ENCODE measurements around the gene CCL2. TPM values are rescaled to one million over a fixed set of nuclear protein-coding genes. Genes with fewer than 3 reads are reported as not detected.

Gene CCL2
- polyA plus RNA-seq, 3 donors: 26.4 to 781 (median 278) TPM

DNA sequence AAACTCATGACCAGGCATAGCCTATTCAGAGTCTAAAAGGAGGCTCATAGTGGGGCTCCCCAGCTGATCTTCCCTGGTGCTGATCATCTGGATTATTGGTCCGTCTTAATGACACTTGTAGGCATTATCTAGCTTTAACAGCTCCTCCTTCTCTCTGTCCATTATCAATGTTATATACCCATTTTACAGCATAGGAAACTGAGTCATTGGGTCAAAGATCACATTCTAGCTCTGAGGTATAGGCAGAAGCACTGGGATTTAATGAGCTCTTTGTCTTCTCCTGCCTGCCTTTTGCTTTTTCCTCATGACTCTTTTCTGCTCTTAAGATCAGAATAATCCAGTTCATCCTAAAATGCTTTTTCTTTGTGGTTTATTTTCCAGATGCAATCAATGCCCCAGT is 756 bp downstream of the CCL2 start:
- WGBS, 3 donors: 72 to 84% (median 81%) methylated on average over 1 of the region's 1 CpG
- H3K27ac ChIP-seq (ENCODE audit: low read depth, low read length): no peak overlapping the region

DNA sequence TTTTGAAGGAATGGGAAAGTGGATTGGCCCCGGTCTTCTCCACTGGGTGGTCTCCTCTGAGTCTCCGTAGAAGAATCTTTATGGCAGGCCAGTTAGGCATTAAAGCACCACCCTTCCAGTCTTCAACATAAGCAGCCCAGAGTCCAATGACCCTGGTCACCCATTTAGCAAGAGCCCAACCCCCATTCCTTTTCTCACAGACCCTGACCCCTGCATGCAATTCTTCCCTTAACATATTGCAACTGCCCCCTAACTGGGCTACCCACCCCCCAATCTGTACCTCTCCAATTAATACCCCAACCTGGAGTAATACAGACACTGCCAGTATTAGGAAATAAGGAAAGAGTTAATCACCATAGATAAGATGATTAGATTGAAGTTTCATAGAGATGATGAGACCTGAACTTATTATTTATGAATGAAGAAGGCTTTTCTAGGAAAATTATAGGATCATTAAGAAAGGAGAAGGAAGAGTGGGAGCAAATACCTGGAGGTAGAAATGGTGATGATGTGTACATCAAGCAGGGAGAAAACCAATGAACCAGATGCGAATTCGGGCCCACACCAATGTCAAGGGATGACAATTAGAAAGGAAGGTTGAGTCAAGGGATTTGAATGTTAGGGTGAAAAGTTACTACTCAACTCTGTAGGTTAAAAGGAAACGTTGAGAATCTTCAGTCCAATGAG is 2.4 kb downstream of the CCL2 start:
- 82 to 91% (median 91%) methylated on average over 5 of the region's 5 CpGs for WGBS, 3 donors
- H3K27ac ChIP-seq (ENCODE audit: low read depth, low read length): no peak overlapping the region

DNA sequence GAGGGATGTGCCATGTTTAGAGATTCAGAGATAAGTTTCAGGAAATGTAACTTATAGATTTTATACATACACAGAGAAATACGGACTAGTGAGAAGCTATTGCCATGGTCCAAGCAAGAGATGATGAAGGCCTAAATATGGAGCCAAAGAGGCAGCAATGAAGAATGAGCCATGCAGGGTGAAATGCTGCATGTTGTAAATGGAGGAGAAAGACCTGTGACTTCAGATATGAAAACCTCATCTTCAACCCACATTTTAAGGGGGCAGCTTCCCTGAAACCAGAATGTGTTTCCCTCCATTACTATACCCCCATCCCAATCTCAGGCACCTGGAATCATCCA is 2.9 kb downstream of the CCL2 start:
- no peak overlapping the region for H3K27ac ChIP-seq (ENCODE audit: low read depth, low read length)
- WGBS, 3 donors: 70 to 88% (median 86%) methylated on average over 1 of the region's 1 CpG

DNA sequence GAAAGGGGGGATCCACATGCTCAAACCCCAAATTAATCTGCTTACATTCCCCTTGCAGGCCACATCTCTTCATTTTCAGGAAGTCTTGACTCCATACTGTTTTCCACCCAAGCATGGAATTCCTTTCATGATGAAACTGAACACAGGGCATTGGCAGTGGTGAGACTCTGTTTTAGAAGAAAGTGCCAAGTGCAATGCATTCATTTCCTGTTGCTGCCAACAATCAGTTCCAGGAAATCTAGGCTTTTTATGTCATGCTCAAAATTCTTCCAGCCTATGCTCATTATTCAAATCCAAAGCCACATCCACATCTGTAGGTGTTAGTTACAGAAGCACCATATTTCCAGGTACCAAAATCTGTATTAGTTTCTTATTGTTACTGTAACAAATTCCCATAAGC is 4.1 kb downstream of the CCL2 start:
- no peak overlapping the region for H3K27ac ChIP-seq (ENCODE audit: low read depth, low read length)

DNA sequence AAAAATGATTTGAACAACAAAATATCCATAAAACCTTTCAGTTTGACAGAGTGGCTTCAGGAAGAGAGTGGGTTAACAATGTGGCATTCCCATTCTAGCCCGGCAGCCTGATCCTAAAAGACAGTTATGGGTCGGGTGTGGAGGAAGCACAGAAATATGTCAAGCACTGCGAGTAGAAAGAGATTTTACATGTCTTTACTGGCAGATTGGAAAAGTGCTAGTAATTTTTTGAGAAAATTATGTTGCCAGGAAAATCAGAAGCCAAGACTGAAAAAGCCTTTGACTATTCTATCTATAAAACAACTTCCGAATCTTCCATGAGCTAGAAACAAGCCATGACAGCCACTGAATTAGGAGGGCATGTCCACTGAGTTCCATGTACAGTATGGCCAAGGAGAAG is 5.8 kb downstream of the CCL2 start:
- no peak overlapping the region for H3K27ac ChIP-seq (ENCODE audit: low read depth, low read length)
- WGBS, 3 donors: 47 to 81% (median 74%) methylated on average over 4 of the region's 4 CpGs

DNA sequence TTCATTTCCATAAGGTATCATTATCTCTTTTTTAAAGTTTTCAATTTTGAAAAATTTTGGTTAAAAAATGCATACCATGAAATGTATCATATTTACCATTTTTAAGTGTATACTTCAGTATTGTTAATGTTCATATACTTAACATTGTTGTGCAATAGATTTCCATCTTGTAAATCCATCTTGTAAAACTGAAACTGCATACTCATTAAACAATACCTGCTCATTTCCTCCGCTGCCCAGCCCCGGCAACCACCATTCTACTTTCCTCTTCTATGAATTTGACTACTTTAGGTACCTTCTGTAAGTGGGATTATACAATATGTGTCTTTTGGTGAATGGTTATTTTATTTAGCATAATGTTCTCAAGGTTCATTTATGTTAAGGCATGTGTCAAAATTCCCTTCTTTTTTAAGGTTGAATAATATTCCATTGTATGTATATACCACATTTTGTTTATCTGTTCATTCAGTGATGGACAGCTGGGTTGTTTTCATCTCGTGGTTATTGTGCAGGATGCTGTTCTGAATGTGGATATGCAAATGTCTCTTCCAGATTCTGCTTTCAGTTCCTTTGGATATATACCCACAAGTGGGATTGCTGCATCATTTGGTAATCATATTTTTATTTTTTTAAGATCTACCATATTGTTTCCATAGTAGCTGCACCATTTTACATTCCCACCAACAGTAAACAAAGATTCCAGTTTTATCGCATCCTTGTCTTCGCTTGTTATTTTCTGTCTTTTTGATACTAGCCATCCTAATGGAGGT is 6.7 kb downstream of the CCL2 start:
- WGBS, 3 donors: 76 to 86% (median 81%) methylated on average over 5 of the region's 5 CpGs
- H3K27ac ChIP-seq (ENCODE audit: low read depth, low read length): no peak overlapping the region

DNA sequence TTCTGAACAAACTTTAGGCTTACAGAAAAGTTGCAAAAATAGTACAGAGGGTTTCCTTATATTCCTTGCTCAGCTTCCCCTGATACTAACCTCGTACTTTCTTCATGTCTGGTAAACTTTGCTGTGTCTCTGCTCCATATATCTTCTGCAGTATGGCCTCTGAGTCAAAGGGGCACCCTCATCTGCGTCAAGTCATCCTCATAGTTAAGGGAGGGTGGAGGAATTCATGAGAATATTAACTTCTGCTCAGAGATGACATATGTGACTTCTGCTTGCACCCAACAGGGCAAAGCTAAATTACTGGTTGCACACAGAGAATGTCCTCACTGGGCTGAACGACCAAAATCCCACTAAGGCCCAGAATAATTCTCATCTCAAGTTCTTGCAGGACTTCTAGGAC is 10.6 kb downstream of the CCL2 start:
- no peak overlapping the region for H3K27ac ChIP-seq (ENCODE audit: low read depth, low read length)
- WGBS, 3 donors: 44% methylated on average over 3 of the region's 3 CpGs

DNA sequence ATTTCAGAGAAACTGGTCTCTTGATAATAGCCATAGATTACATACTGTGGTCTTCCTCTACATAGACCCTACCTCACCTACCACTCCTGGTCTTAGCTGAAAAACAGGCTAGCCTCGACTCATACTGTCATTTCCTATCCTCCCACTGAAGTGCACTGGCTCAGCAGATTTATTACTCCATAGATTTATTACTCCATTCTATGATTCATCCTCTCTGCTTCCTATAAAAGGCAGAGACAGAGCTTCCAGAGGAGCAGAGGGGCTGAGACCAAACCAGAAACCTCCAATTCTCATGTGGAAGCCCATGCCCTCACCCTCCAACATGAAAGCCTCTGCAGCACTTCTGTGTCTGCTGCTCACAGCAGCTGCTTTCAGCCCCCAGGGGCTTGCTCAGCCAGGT is 14.9 kb downstream of the CCL2 start, which contains the start of gene CCL7:
CCL7 (plus strand) TSS at position 253 of the 400 bp plus-strand sequence; CDS start at position 323, 70 bp downstream.
- WGBS, 3 donors: 6 to 42% (median 19%) methylated on average over 1 of the region's 1 CpG
- H3K27ac ChIP-seq (ENCODE audit: low read depth, low read length): no peak within 1 kb of the TSS

DNA sequence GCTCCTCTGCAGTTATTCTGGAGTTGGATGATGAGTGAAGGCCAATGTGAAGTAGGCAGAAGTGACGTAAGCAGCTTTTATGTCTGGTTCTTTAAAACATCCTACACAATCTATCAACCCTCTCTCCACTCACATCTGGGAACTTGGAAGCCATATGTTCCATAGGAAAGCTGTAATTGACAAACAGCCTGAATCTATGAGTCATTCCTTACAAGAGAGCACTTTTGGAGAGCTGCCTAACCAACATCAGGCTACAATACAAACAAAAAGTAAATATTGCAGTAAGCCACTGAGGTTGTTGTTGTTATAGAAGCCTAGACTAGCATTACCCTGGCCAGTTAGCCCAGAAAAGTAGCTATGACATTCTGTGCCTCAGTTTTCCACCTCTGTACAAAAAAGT is 20.8 kb downstream of the CCL2 start:
- WGBS, 3 donors: 0 to 26% (median 0%) methylated on average over 1 of the region's 1 CpG
- H3K27ac ChIP-seq (ENCODE audit: low read depth, low read length): no peak overlapping the region

DNA sequence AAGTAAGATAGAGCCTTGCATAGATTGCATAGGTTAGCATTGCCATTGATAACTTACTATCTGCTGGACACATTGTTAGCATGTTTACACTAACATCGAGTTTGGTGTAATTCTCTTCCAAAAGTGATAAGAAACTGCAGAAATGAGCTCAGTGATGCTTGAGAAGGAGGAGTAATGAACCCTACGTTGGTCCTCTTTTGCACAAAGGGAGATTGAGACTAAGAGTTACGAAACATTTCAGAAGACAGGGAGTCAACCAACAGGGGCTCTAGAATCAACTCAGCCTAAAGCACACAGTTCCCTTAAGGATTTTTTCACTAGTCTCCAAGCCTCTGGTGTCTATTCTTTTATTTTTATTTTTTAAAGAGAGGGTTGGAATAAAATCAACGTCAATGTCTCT is 21.7 kb downstream of the CCL2 start:
- WGBS, 3 donors: 46 to 66% (median 54%) methylated on average over 4 of the region's 4 CpGs

DNA sequence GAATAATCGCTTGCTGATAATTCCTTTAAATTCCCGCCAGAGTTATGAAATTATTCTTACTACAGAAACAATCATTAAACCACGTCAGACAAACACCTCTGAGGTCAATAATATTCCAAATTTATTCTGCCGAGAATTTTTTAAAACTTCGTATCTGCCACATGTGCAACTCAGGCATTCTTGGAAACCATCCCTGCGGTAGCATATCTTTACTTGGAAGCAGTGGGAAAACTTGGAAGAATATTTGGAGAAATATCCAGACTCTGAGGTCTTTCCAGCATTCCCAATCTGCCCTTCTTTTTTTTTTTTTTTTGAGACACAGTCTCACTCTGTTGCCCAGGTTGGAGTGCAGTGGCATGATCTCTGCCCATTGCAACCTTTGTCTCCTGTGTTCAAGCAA is 28.5 kb downstream of the CCL2 start:
- 60 to 76% (median 69%) methylated on average over 6 of the region's 6 CpGs for WGBS, 3 donors

More for the DNA sequence above, 21.7 kb downstream of the CCL2 start:
- no peak overlapping the region for H3K27ac ChIP-seq (ENCODE audit: low read depth, low read length)

DNA sequence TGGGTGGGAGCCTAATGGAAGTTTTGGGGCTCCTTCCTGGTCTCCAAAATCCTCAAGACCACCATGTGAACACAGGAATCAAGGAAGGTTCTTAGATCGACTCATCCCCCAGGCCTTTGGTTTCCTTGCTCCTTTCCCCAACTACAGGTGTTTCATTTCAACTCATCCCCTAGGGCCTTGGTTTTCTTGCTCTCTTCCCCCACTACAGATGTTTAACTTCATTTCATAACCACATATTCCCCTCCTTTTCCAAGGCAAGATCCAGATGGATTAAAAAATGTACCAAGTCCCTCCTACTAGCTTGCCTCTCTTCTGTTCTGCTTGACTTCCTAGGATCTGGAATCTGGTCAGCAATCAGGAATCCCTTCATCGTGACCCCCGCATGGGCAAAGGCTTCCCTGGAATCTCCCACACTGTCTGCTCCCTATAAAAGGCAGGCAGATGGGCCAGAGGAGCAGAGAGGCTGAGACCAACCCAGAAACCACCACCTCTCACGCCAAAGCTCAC is 30.3 kb downstream of the CCL2 start, which contains the start of gene CCL11:
CCL11 (plus strand) TSS at position 457 of the 507 bp plus-strand sequence. CDS start 67 bp downstream, outside the sequence.
- 67 to 79% (median 74%) methylated on average over 4 of the region's 4 CpGs for WGBS, 3 donors
- H3K27ac ChIP-seq (ENCODE audit: low read depth, low read length): no peak within 1 kb of the TSS

More for the DNA sequence above, 28.5 kb downstream of the CCL2 start:
- no peak overlapping the region for H3K27ac ChIP-seq (ENCODE audit: low read depth, low read length)

DNA sequence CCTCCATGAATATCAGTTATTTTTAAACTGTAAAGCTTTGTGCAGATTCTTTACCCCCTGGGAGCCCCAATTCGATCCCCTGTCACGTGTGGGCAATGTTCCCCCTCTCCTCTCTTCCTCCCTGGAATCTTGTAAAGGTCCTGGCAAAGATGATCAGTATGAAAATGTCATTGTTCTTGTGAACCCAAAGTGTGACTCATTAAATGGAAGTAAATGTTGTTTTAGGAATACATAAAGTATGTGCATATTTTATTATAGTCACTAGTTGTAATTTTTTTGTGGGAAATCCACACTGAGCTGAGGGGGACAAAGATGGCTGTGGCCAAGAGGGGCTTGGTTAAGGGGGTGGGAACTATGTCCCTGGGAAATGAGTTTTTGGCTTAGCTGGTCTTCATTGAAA is 32.8 kb downstream of the CCL2 start:
- no peak overlapping the region for H3K27ac ChIP-seq (ENCODE audit: low read depth, low read length)
- WGBS, 3 donors: 34 to 51% (median 37%) methylated on average over 2 of the region's 2 CpGs

DNA sequence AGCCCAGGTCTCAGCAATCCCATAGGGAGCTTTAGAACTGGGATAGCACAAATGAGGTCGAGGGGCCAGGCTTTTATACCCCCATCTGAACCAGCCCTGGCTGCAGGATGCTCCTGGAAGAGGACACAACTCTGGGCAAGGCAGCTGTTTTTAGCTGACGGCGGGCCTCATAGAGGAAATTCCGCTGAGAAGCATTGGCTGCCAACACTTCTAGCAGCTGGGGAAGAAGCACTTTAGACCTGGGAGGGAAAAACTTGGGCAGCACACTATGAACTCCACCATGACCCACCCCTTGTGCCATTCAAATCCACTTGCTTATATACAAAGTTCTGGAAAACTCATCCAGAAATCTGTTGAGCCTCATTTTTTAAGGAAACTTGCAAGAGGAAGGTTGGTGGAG is 35.5 kb downstream of the CCL2 start:
- no peak overlapping the region for H3K27ac ChIP-seq (ENCODE audit: low read depth, low read length)
- 68 to 76% (median 72%) methylated on average over 4 of the region's 4 CpGs for WGBS, 3 donors

DNA sequence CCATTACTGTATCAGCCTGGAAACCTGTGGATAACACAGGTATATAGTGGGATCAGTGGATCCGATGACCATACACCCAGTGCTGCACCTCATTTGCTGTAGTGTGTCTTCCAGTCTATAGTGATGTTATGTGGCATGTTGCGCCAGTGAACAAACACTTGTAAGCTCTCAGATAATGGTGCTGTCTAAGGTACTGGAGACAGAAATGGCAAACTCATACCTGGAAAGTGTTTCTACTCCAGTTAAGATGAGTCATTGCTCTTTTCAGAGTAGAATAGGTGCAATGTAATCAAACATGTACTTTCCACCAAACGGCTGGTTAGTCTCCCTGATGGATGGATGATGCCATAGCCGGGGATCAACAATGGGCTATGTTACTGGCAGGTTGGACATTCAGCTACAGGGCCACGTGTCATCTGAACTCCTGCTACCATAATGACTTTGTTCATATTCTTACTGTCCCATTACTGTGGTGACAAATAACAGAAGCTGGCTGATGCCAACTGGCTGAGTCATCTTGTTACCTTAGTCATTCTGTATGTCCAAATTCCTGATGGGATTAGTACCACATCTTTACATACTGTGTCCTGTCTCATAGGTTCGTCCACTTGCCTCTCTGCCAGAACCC is 36.8 kb downstream of the CCL2 start:
- WGBS, 3 donors: 82 to 97% (median 94%) methylated on average over 6 of the region's 6 CpGs
- H3K27ac ChIP-seq (ENCODE audit: low read depth, low read length): no peak overlapping the region

DNA sequence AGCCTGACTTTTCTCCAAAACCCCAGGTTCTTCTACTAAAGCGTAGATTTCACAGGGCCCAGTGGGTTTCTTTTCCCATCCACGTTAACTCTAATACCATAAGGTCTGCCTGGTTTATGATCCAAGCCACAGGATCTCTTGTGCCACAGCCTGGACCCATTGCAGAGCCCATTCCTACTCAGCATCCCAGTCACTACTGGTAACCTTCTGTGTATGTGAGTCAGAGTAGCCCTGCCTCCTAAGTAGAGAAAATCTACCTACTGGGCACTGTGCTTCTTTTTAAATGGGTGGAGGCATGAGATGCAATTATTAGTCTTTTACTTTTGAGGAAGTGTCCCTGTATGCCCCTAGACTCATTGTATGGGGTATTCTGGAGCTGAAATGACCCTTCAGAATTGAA is 43.9 kb downstream of the CCL2 start:
- 79 to 96% (median 93%) methylated on average over 2 of the region's 2 CpGs for WGBS, 3 donors
- no peak overlapping the region for H3K27ac ChIP-seq (ENCODE audit: low read depth, low read length)

DNA sequence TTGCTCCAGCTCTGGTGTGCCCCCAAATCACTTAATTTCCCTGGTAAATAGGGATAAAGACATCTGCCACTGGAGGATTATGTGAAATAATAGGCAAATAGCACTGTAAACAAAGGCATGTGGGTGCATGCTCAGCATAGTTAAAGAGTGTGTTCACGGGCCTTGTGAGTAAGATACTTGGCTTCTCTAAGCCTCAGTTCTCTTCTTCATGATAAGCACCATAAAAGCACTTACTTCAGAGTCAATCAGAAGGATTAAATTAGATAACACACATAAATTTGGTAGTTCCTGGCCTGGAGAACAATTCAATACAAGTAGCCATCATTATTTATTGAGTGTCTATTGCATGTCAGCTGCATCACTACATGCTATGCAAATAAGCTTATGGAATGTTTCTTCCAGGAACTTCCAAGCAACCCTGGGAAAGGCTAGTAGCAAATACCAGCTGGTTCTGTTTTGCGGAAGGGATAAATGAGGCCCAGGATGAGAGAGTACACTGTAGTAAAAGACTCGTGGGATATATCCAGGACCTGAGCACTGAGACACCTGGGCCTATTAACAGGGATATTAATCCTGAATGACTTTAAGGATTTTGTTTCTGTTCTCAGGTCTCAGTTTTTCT is 45.0 kb downstream of the CCL2 start:
- WGBS, 3 donors: 56 to 79% (median 78%) methylated on average over 3 of the region's 3 CpGs
- no peak overlapping the region for H3K27ac ChIP-seq (ENCODE audit: low read depth, low read length)

DNA sequence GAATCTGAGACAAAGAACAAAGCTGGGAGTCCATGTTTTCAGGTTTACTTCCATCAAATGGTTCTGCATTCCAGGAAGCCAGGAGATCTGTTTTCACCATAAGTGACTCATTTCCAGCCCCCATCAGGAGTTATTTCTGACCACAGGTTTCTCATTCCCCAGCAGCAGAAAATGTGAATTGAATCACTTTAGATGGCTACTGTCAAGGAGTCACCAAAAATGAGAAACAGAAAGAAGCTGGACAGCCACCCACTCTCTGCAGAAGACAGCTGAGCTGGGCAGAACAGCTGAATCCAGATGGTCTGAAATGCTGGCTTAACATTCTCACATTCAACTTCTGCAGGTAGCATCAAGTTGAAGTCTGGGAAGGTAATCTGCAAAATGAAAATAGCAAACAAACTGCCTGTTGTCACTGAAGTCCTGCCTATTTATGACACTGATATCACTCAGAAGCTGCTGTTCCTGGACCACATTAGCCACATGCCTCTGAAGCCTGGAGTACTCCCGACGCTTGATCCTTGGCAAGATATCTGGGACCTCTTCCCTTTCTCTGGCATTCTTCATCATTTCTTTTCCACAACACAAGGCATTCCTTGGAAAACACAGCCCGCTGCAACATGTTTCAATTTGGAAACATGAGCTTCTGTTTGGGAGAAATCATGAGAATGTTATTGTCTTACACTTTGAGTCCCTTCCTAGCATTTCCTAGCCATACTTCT is 45.7 kb downstream of the CCL2 start:
- H3K27ac ChIP-seq (ENCODE audit: low read depth, low read length): no peak overlapping the region
- 61 to 83% (median 68%) methylated on average over 3 of the region's 3 CpGs for WGBS, 3 donors
